Adrenal gland (tissue), 5 donors: ENCODE data around the gene EGFLAM.

Experiments
- CTCF ChIP-seq, 6 experiments: fragments of 450-650 bp in 4 of 6; fragments of 200-600 bp in 2 of 6; sonication (generic) in 1 of 6; IDR thresholded peaks; 1 replicate in 5 of 6; 2 replicates in 1 of 6; pipeline versions ENCODE4 v1.5.1 to v1.8.0; 2016 to 2021; ENCODE audit warnings: antibody characterized with exemption in 6 of 6, mild to moderate bottlenecking in 2 of 6, moderate library complexity in 1 of 6
- POLR2A ChIP-seq, 2 donors: fragments of 450-650 bp; IDR thresholded peaks; one replicate each; pipeline ENCODE4 v1.6.1; 2017; ENCODE audit warnings: antibody characterized with exemption in 2 of 2, mild to moderate bottlenecking in 2 of 2, moderate library complexity in 1 of 2
- donor health status: DM: no; HTN: no; CAD: no.

- TF ChIP-seq CTCF (IDR thresholded peaks at IDR 0.05), result no peak
- no peak for TF ChIP-seq POLR2A (IDR thresholded peaks at IDR 0.05)
These were observed 73.5 kb downstream of the EGFLAM start for GRCh38 chr5:38331831-38332230.
